NCI-H2227 treated with DMSO at 0.1 percent for 48 hours (cell line): ENCODE measurements around the gene ZNF747.
"Not testable (repeated sequence)": the region's sequence is repeated elsewhere in the genome, so short reads cannot be mapped to it uniquely, and the experiment has no call there.

Source experiments
- DNase-seq: peaks from one replicate; lab custom pipeline; 2025; lab: John Stamatoyannopoulos, UW

The ZNF747 gene

DNA sequence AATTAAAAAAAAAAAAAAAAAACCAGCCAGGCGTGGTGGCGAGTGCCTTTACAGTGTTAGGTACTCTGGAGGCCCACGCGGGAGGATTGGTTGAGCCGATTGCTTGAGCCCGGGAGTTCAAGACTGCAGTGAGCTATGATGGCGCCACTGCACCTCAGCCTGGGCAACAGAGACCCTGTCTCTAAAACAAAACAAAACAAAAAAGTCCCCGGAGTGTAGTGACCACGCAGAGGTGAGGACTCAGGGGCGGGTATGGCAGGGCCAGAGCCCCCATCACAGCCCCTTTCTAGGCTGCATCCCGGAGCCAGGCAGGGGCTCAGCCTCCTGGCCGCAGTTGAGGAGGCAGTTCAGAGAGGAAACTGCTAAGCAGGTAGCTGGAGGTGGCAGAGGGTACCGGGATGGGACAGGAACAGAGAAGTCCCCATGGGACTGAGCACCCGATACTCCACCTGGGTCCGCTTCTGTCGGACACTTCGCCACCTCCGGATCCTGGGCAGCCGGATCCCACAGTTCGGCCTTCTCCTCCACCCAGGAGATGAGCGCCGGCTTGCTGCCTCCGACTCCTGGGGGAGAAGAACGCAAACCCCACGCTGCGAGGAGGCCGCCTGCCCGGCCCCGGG, 800 bp downstream of the ZNF747 start:
- no peak for DNase-seq

DNA sequence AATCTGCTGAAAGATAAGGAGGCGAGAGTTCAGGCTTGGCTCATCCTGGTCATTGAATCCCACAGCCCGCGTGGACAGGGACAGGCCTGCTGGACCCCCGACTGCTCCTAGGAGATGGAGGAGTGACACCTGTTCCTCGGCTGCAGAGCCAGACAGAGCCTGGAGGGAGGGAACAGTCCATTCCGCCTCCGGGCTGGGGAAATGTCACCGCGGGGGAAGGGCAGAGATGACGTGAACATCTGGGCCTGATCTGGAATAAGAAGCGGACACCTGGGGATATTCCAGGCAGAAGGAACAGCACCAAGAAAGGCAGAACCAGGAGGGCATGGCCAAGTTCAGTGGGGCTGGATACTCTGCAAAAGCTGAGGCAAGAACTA, 1.5 kb downstream of the ZNF747 start:
- DNase-seq = no peak

DNA sequence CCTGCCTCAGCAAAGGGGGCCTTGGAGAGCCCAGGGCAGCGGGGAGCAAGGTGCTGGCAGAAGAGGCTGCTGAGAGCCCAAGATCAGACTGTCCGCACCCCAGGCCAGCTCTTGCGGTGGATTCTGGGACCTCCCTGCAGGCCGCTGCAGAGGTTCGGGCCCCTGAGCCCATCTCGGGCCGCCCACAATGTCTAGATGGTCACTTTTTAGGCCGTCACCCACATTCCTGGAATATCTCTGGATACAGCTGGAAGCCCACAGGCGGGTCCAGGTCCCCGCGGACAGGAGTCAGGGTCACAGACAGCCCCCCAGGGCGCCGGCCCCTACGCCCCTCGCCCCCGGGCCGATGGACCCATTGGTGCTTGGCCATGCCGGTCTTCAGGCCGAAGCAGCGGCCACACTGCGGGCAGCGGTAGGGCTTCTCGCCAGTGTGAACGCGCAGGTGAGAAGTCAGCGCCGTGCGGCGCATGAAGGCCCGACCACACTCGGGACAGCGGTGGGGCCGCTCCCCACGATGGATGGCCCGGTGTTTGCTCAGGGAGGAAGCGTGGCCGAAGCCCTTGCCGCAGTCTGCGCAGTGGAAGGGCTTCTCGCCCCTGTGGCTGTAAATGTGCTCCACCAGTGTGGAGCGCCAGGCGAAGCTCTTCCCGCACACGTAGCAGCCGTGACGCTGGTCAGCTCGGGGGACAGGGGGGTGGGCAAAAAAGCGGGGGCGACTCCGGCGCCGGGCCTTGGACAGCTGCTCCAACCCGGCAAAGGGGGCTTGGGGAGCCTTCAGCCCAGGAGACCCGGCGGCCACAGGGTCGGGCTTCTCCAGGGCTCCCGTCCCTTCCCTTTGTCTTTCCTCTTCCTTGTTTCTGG, 2.1 kb downstream of the ZNF747 start:
- DNase-seq = no peak

DNA sequence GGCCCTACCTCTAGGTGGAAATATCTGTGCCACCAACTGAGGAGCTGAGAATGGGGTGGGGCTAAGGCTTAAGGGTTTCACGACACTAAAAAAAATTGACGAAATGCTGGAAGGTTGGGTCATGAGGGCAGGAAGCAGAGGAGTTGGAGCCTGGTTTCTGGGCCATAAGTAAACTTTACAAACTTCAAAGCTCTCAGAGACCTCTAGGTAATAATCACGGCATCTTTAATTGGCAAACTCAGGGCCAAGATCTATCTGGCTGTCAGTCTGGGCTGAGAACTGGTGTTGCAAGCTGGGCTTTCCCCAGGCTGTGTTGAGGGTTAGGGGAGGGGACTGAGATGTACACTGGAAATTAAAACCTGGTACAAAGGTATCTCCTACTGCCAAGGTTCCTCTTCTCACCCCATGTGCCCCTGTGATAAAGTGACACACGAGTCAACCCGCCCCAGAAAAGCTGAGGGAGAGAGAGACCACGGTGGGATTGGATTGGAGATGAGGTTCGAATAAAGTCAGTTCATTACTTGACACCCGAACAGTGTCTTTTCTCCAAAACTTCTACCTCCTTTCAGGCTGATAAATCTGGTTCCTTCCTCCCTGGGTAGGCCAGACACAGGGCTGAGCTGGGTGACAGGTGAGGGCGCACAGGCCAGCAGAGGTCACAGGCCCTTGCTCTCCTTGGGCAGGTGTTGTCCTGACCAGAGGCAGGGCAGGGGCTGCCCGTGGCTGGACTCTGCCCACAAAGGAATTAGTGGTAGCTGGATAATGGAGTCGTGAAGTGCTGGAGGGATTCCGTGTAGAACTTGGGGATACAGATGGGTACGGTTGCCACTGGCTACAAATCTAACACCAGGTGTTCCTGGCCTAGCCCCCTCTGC, 4.3 kb downstream of the ZNF747 start:
- no peak for DNase-seq

DNA sequence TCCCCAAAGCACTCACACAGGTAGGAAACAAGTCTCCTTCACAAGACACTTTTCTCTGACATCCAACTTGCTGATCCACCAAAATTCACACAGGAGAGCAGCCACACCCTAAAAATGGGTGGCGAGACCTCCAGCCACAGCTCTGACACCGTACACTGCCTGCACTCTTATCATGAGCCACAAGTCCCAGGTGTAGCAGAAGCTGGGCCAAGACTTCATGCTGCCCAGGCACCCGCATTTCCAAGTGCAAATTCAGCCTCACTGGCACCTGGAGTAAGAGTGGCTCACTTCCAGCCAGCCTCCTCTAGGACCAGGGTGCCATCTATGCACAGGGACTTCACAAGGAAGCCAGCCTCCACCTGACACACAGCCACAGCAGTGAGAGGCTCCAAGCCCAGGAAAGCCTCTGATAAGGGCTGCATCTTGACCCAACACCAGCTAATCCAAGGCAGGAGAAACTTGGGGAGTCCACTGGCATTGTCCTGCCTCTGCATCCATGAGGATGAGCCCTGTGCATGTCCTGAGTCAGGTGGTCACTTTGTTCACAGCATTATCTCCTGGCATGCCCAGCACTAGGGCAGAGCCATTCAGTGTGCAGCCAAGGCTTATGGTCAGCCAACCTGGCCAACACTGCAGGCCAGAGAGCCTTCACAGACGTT, 5.7 kb downstream of the ZNF747 start:
- DNase-seq = no peak

DNA sequence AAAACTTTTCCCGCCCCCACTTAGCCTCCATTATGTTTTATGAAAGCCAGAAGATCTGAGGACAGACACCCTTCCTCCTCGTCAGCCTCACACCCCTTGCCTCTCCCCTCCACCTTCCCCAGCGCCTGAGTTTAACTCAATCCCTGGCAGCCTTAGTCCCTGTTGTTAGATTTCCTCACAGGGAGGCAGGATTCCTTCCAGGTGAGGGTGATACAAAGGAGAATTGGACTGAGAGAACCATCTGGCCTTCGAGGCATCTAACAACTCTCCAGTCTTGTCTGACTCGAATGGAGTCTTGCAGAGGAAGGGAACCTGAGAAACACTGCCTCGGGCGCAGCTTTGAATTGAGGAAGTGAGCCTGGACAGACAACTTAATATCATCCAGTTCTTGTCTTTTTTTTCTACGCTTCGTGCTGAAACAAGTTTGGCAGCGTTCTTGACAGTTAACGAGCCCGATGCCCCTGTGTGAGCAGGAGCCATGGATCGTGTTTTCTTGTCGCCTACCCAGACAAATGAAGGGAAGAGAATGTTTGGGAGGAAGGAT, 7.0 kb downstream of the ZNF747 start:
- DNase-seq = no peak

DNA sequence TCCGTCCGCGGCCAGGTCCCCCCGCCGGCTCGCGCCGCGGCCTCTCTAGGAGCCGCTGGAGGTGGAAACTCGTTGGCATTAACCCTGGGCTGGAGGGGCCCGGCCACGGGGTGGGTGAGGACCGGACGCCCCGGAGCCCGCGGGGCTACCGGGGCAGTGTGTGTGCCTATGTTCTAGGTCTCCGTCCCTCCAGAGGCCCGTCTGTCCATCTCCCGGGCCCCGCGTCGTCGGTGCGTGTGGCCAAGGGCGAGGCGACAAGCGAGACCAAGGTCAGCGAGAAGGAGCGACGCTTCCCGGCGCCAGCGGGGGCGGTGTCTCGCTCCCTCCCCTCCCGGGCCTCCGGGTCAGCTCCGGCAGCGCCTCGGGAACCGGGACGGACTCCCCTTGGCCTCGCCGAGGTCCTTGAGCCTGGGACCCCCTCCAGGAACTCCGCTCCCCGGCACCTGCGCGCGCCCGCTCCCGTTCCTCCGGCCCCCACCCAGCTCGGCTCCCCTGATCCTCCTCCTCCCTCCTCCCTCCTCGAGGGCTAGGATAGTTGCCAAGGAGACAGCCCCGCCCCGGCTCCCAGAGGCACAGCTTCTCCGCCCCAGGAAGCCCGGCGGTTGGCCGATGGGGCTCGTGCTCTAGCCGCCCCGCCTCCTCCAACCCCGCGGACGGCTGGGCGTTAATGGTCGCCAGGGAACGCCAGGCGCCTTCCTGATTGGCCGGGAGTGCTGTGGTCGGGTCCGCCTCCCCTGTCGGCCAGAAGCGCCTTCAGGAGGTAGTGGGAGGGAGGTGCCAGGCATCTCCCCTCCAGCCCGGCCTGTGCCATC, 7.6 kb downstream of the ZNF747 start:
- DNase-seq = peak; percentile 98

DNA sequence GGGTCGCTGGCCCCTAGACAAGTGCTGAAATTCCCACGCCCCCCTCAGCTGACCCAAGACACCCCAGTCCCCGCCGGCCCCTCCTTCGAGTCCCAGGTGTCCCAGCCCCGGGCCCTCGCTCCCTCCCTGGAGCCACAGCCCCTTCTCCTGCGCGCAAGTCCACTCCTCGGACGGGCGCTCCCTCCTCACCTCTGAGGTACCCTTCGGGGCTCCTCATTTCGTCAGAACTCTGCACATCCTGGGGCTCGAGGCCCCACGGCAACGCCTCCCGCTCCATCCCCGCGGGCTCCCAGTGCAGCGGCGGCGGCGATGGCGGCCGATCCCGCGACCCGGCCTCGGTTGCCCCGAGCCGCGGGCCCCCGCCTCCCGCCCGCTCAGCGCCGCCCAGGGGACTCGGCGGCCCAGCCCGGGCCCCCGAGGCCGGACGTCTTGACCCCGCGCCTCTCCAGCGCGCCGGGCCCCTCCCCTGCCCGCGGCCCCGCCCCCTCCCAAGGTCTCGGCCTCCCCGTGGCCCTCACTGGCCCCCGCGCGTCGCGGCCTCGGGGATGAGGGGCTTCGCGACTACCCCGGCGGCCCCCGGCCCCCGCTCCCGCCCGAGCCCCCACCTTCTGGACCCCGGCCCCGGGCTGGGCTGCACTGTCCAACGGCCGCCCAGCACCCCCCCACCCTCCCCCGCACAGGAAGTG, 8.4 kb downstream of the ZNF747 start, which contains the start of gene ZNF768:
Gene ZNF768 (minus strand): TSS at position 430 of the 686 bp plus-strand sequence. CDS start 153 bp downstream, at position 277.
- DNase-seq = no peak

DNA sequence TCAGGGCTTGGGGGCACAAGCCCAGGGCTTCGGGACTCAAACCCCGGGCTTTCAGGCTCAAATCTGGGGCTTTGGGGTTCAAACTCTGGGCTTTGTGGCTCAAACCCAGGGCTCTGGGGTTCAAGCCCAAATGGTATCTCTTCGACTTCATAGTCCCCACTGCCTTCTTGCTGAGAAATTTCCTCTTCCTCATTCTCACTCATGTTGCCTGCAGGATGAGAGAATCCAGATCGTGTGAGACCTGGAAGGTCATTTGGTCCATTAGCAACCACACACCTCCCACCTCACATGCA, 8.9 kb downstream of the ZNF747 start:
- DNase-seq = no peak

DNA sequence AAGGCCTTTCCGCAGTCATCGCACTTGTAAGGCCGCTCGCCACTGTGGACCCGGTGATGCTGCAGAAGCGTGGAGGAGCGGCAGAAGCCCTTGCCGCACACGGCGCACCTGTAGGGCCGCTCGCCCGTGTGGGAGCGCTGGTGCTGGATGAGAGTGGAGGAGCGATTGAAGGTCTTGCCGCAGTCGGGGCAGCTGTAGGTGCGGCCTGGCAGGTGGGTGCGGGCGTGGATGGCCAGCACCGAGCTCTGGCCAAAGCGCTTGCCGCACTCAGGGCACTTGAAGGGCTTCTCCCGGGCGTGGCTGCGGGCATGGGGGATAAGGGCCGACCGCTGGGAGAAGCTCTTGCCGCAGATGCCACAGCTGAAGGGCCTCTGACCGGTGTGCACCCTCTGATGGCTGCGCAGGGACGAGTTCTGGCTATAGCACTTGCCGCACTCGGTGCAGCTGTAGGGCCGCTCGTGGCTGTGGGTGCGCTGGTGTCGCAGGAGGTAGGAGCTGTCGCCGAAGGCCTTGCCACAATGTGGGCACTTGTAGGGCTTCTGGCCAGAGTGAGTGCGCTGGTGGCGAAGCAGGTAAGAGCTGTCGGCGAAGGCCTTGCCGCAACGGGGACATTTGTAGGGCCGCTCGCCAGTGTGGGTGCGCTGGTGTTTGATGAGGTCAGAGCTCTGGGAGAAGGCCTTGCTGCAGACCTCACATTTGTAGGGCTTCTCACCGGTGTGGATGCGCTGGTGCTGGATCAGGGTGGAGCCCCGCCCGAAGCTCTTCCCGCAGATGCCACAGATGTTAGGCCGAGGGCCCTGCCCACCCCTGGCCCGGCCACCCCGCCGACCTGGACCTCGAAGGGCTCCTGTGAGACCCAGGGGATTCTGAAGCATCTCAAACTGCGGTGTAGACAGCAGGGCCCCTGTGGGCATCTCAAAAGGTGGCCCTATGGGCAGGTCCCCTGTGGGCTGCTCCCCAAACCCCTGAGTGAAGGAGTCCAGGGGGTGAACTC, 9.8 kb downstream of the ZNF747 start:
- DNase-seq = no peak

DNA sequence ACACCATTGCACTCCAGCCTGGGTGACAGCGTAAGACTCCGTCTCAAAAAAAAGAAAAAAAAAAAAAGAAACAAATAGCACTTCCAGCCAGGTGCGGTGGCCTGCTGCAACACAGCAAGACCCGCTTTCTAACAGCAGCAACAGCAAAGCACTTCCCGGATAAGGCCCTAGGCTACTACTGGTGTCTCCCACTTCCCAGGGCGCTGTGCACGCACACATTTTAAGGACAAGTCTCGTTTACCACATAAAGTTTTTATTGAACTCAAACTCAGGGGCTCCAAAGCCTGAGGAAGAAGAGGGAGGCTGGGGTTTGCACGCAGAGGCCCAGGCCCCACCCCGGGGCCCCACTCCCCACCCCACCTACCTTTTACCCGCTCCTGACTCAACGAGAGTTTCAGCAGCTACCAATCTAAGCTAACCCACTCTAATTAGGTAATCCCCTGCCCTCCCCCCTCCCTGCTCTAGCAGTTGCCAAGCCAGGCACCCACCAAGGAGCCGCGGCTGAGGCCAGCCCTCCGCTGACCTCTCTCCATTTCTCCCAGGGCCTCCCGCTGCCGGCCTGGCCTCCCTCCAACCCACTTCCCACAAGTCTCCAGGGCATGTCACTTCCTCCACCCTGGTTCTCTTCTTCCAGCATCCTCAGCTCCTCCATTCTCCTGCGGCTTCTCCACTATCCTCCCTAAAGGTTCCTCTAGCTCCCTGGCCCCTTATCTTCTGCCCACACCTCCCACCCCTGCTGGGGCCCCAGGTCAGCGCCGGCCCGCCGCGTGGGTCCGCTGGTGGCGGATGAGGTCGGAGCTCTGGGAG, 10.7 kb downstream of the ZNF747 start:
- DNase-seq = no peak

DNA sequence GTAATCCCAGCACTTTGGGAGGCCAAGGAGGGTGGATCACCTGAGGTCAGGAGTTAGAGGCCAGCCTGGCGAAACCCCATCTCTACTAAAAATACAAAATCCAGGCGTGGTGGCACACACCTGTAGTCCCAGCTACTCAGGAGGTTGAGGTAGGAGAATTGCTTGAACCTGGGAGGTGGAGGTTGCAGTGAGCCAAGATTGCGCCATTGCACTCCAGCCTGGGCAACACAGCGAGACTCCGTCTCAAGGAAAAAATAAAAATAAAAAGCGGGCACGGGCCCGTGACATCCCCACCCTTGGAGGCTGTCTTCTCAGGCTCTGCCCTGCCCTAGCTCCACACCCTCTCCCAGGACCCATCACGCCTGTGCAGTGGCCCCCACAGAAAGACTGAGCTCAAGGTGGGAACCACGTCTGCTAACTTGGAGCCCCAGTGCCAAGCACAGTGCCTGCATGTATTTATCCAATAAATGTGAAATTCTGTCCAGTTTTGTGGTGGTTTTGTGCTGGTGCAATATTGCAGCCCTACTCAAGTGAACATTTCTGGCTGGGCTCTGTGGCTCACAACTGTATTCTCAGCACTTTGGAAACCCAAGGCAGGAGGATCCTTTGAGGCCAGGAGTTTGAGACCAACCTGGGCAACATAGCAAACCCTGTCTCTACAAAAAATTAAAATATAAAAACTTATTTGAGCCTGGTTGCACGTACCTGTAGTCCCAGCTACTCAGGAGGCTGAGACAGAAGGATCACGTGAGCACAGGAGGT, 11.8 kb downstream of the ZNF747 start:
- not testable (repeated sequence) for DNase-seq

DNA sequence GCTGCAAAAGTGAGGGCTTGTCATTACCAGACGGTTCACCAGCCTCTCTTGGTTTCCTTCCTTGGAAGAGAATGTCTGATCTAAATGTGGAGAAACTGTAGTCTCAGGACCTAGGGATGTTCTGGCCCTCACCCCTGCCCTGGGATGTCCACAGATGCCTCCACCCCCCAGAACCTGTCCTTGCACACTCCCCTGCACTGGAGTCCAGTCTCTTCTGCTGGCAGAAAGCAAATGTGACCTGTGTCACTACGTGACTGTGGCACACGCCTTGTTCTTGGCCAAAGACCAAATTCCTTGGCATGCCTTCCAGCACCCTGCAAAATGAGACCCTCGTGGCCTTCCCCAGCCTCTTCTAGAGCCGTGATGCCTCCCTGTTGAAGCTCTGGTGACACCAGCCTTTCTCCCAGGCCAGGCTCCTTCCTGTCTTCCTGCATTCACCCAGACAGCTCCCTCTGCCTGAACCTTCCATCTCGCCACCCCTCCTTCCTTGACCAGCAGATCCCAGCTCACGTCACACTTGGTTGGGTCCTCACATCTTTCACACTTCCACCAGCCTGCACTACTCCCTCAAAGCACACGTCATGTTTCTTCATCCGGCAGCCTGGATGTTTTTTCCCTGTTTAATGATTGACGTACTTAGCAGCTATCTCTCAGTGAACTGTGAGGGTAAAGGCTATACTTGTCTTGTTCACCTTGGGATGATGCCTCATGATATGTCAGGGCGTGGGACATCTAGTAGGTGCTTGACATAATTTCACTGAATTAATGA, 12.6 kb downstream of the ZNF747 start:
- DNase-seq = no peak

DNA sequence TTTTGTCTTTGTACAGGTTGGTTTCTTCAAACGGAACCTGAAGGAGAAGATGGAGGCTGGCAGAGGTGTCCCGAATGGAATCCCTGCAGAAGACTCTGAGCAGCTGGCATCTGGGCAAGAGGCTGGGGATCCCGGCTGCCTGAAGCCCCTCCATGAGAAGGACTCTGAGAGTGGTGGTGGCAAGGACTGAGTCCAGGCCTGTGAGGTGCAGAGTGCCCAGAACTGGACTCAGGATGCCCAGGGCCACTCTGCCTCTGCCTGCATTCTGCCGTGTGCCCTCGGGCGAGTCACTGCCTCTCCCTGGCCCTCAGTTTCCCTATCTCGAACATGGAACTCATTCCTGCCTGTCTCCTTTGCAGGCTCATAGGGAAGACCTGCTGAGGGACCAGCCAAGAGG, 13.2 kb downstream of the ZNF747 start:
- DNase-seq = no peak

DNA sequence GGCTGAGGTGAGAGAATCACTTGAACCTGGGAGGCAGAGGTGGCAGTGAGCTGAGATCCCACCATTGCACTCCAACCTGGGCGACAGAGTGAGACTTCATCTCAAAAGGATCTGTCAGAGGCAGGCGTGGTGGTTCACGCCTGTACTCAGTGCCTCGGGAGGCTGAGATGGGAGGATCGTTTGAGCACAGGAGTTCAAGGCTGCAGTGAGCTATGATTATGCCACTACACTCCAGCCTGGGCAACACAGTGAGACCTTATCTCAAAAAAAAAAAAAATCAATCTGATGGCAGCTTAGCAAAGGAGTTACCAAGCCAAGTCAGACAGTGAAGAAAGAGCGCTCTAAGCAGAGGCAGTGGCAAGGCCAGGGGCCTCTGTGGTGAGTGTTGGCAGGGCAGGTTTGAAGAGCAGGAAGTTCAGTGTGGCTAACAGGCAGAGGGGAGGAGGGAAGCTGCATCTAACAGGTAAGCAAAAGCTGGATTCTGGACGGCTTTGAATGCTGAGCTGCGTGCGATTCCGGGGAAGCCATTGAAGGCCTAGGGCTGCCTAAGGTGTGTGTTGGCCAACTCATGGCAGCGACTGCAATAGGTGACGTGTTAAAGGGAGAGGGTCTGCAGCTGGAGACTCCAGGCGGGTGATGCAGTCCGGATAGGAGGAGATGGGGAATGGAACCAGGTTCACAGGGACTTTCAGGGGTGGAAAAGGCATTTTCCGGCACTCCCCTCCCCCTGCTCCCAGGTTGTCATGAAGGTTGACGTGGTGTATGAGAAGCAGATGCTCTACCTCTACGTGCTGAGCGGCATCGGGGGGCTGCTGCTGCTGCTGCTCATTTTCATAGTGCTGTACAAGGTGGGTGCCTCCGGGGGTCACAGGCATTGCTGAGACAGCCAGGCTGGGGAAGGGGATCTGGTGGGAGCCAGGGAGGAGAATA, 15.3 kb downstream of the ZNF747 start:
- DNase-seq = no peak

DNA sequence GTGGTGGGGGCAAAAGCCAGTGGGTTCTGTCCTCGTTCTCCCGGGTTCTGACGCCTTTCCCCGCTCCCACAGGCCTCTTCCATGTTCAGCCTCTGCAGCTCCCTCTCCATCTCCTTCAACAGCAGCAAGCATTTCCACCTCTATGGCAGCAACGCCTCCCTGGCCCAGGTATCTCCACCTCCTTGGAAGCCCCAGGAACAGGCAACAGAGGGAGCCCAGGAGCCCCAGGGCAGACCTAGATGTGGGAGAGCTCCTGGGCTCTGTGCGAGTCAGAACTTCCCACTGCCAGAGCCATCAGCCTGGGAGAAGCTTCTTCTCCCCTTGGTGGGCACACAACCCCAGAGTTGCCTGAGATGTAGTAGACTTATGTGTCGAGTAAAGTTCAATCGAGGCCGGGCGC, 16.1 kb downstream of the ZNF747 start:
- DNase-seq = no peak
